ENCODE data around the gene NPHP4. TPM values are rescaled to one million over a fixed set of nuclear protein-coding genes. Genes with fewer than 3 reads are reported as not detected.

NPHP4 gene
- total and polyA plus RNA-seq, 7 donors: 1.3 to 2.8 (median 1.8) TPM

- no peak for TF ChIP-seq CTCF (IDR thresholded peaks at IDR 0.05)
- Histone ChIP-seq H3K27ac (no peak overlapping the region), H3K4me3 (no peak overlapping the region), H3K36me3 (ENCODE audit: insufficient read depth in 1 of 2, low read depth in 1 of 2) (no peaks in the 10 kb centered on the region), H3K27me3 (ENCODE audit: insufficient read depth in 3 of 3, low read length in 2 of 3) (no peaks in the 10 kb centered on the region), H3K4me1 (no peaks in the 10 kb centered on the region), H3K9me3 (no peaks in the 10 kb centered on the region)
- peak in 1 of 2 donors; percentile 12 for DNase-seq
- WGBS, 3 donors: 72 to 79% (median 78%) methylated on average over 11 of the region's 11 CpGs
- no peak for ATAC-seq
- intact Hi-C loops (cut with DNase I): loop anchor here in 1 of 2 donors (5.0 kb wide), 1 partner anchor 461 kb away; no protein-coding TSS in a partner anchor
These were observed 18.5 kb downstream of the NPHP4 start for GRCh38 chr1:5973771-5974170.

DNA sequence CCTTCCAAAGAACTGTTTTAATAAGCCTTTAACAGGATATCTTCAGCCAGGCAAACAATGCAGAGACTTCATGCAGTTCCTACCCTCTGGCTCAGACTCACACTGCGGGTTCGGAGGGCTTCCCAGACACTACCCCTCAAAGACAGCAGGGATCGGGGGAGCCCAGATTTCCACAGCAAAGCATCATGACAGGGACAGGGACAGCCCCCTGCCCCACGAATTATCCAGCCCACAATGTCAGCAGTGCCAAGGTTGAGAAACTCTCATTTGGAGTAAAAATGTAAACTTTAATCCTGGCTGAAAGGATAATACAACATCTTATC lies 20.1 kb downstream of the NPHP4 start:
- Histone ChIP-seq H3K27ac (no peak overlapping the region), H3K9me3 (no peaks in the 10 kb centered on the region), H3K36me3 (ENCODE audit: insufficient read depth in 1 of 2, low read depth in 1 of 2) (peaks cover 0 to 9% of the 10 kb centered on the region in 2 donors), H3K4me3 (no peak overlapping the region), H3K27me3 (ENCODE audit: insufficient read depth in 3 of 3, low read length in 2 of 3) (no peaks in the 10 kb centered on the region), H3K4me1 (no peaks in the 10 kb centered on the region)
- no peak for DNase-seq
- WGBS, 3 donors: 86 to 88% (median 87%) methylated on average over 4 of the region's 4 CpGs
- no peak for ATAC-seq
- no peak for TF ChIP-seq CTCF (IDR thresholded peaks at IDR 0.05)
- intact Hi-C loops (cut with DNase I): loop anchor here in 1 of 2 donors (5.0 kb wide), 1 partner anchor 460 kb away; no protein-coding TSS in a partner anchor

- 80 to 88% (median 84%) methylated on average over 22 of the region's 22 CpGs for WGBS, 3 donors
- no peak overlapping the region for H3K27ac ChIP-seq
- no peaks in the 10 kb centered on the region for H3K27me3 ChIP-seq (ENCODE audit: insufficient read depth in 3 of 3, low read length in 2 of 3)
- H3K9me3 ChIP-seq: no peaks in the 10 kb centered on the region
- intact Hi-C loops (cut with DNase I): loop anchor here in 1 of 2 donors (5.0 kb wide), 1 partner anchor 459 kb away; no protein-coding TSS in a partner anchor
- peak in 1 of 2 donors; percentile 17 for DNase-seq
- no peak overlapping the region for H3K4me3 ChIP-seq
- ATAC-seq: no peak
- no peaks in the 10 kb centered on the region for H3K4me1 ChIP-seq
- peaks cover 0 to 9% of the 10 kb centered on the region in 2 donors for H3K36me3 ChIP-seq (ENCODE audit: insufficient read depth in 1 of 2, low read depth in 1 of 2)
- TF ChIP-seq CTCF (IDR thresholded peaks at IDR 0.05): no peak
These were observed 20.6 kb downstream of the NPHP4 start for GRCh38 chr1:5971471-5972197.

- Histone ChIP-seq H3K4me1 (no peaks in the 10 kb centered on the region), H3K36me3 (ENCODE audit: insufficient read depth in 1 of 2, low read depth in 1 of 2) (peaks cover 0 to 9% of the 10 kb centered on the region in 2 donors), H3K27ac (no peak overlapping the region), H3K4me3 (no peak overlapping the region), H3K9me3 (no peaks in the 10 kb centered on the region), H3K27me3 (ENCODE audit: insufficient read depth in 3 of 3, low read length in 2 of 3) (no peaks in the 10 kb centered on the region)
- TF ChIP-seq CTCF (IDR thresholded peaks at IDR 0.05): no peak
- DNase-seq: peak in 1 of 2 donors; percentile 12
- ATAC-seq: no peak
- WGBS, 3 donors: 85 to 88% (median 86%) methylated on average over 13 of the region's 13 CpGs
- intact Hi-C loops (cut with DNase I): loop anchor here in 1 of 2 donors (5.0 kb wide), 1 partner anchor 458 kb away; no protein-coding TSS in a partner anchor
These were observed 21.5 kb downstream of the NPHP4 start for GRCh38 chr1:5970610-5971273.
